Measurements from ENCODE around the gene LRRC28. TPM values are rescaled to one million over a fixed set of nuclear protein-coding genes. Genes with fewer than 3 reads are reported as not detected.

LRRC28 gene
- total and polyA plus RNA-seq, 2 donors (not counting 1 experiment from before 2014, with no cell fraction given): 20.1 to 23.8 TPM

- DNase-seq (ENCODE audit: low read depth in 2 of 2): no peak
- TF ChIP-seq EZH2 (IDR thresholded peaks at IDR 0.05; ENCODE audit: low read length, missing control alignments): no peak
- no peak for TF ChIP-seq CTCF (conservative IDR thresholded peaks at IDR 0.05 in 1 of 2, IDR thresholded peaks at IDR 0.05 in 1 of 2; ENCODE audit: low read depth in 1 of 2, low read length in 2 of 2)
- Histone ChIP-seq H3K27me3 (ENCODE audit: control insufficient read depth, insufficient read depth, low read length) (no peaks in the 10 kb centered on the region), H4K20me1 (ENCODE audit: control insufficient read depth, extremely low read depth, insufficient read depth, low read length) (no peaks in the 10 kb centered on the region), H3K9ac (ENCODE audit: insufficient read depth, low read length) (no peak overlapping the region), H3K4me2 (ENCODE audit: extremely low read depth, insufficient read depth, low read length) (no peak overlapping the region), H3K36me3 (ENCODE audit: control insufficient read depth, insufficient read depth, low read length) (no peaks in the 10 kb centered on the region), H3K4me1 (ENCODE audit: control insufficient read depth, extremely low read depth, insufficient read depth, low read length) (no peaks in the 10 kb centered on the region), H3K9me3 (ENCODE audit: control insufficient read depth, insufficient read depth, low read depth, low read length) (no peaks in the 10 kb centered on the region), H3K27ac (ENCODE audit: insufficient read depth, low read length) (no peak overlapping the region), H3K79me2 (ENCODE audit: control insufficient read depth, insufficient read depth, low read length) (no peaks in the 10 kb centered on the region), H2AFZ (ENCODE audit: low read length) (no peak overlapping the region), H3K4me3 (replicated peaks in 1 of 4; ENCODE audit: control extremely low read depth in 1 of 4, insufficient read depth in 1 of 4, low read depth in 3 of 4, low read length in 4 of 4) (no peak overlapping the region)
These were observed 82.1 kb downstream of the LRRC28 start for GRCh38 chr15:99333413-99333812.

- TF ChIP-seq EZH2 (IDR thresholded peaks at IDR 0.05; ENCODE audit: low read length, missing control alignments) (no peak), CTCF (conservative IDR thresholded peaks at IDR 0.05 in 1 of 2, IDR thresholded peaks at IDR 0.05 in 1 of 2; ENCODE audit: low read depth in 1 of 2, low read length in 2 of 2) (no peak)
- H3K36me3 ChIP-seq (ENCODE audit: control insufficient read depth, insufficient read depth, low read length): no peaks in the 10 kb centered on the region
- H3K4me1 ChIP-seq (ENCODE audit: control insufficient read depth, extremely low read depth, insufficient read depth, low read length): no peaks in the 10 kb centered on the region
- no peaks in the 10 kb centered on the region for H3K79me2 ChIP-seq (ENCODE audit: control insufficient read depth, insufficient read depth, low read length)
- no peaks in the 10 kb centered on the region for H3K27me3 ChIP-seq (ENCODE audit: control insufficient read depth, insufficient read depth, low read length)
- no peak overlapping the region for H2AFZ ChIP-seq (ENCODE audit: low read length)
- DNase-seq (ENCODE audit: low read depth in 2 of 2): peak in 1 of 2 donors; percentile 15
- no peak overlapping the region for H3K4me3 ChIP-seq (replicated peaks in 1 of 4; ENCODE audit: control extremely low read depth in 1 of 4, insufficient read depth in 1 of 4, low read depth in 3 of 4, low read length in 4 of 4)
- H3K4me2 ChIP-seq (ENCODE audit: extremely low read depth, insufficient read depth, low read length): no peak overlapping the region
- H3K9ac ChIP-seq (ENCODE audit: insufficient read depth, low read length): no peak overlapping the region
- H4K20me1 ChIP-seq (ENCODE audit: control insufficient read depth, extremely low read depth, insufficient read depth, low read length): no peaks in the 10 kb centered on the region
- H3K27ac ChIP-seq (ENCODE audit: insufficient read depth, low read length): no peak overlapping the region
- no peaks in the 10 kb centered on the region for H3K9me3 ChIP-seq (ENCODE audit: control insufficient read depth, insufficient read depth, low read depth, low read length)
These were observed 82.7 kb downstream of the LRRC28 start for GRCh38 chr15:99333981-99334380.

- Histone ChIP-seq H4K20me1 (ENCODE audit: control insufficient read depth, extremely low read depth, insufficient read depth, low read length) (no peaks in the 10 kb centered on the region), H3K36me3 (ENCODE audit: control insufficient read depth, insufficient read depth, low read length) (no peaks in the 10 kb centered on the region), H3K9ac (ENCODE audit: insufficient read depth, low read length) (no peak overlapping the region), H3K79me2 (ENCODE audit: control insufficient read depth, insufficient read depth, low read length) (no peaks in the 10 kb centered on the region), H3K4me1 (ENCODE audit: control insufficient read depth, extremely low read depth, insufficient read depth, low read length) (peaks cover 5% of the 10 kb centered on the region), H3K9me3 (ENCODE audit: control insufficient read depth, insufficient read depth, low read depth, low read length) (no peaks in the 10 kb centered on the region), H3K4me2 (ENCODE audit: extremely low read depth, insufficient read depth, low read length) (no peak overlapping the region), H2AFZ (ENCODE audit: low read length) (no peak overlapping the region), H3K27ac (ENCODE audit: insufficient read depth, low read length) (no peak overlapping the region), H3K27me3 (ENCODE audit: control insufficient read depth, insufficient read depth, low read length) (no peaks in the 10 kb centered on the region), H3K4me3 (replicated peaks in 1 of 4; ENCODE audit: control extremely low read depth in 1 of 4, insufficient read depth in 1 of 4, low read depth in 3 of 4, low read length in 4 of 4) (no peak overlapping the region)
- no peak for TF ChIP-seq EZH2 (IDR thresholded peaks at IDR 0.05; ENCODE audit: low read length, missing control alignments)
- no peak for TF ChIP-seq CTCF (conservative IDR thresholded peaks at IDR 0.05 in 1 of 2, IDR thresholded peaks at IDR 0.05 in 1 of 2; ENCODE audit: low read depth in 1 of 2, low read length in 2 of 2)
- peak in 1 of 2 donors; percentile 12 for DNase-seq (ENCODE audit: low read depth in 2 of 2)
These were observed 84.2 kb downstream of the LRRC28 start for GRCh38 chr15:99335508-99335907.
